Adipose tissue (tissue), 3 donors: ENCODE measurements around the gene REV3L. TPM values are rescaled to one million over a fixed set of nuclear protein-coding genes. Genes with fewer than 3 reads are reported as not detected.
"Not testable (repeated sequence)": the region's sequence is repeated elsewhere in the genome, so short reads cannot be mapped to it uniquely, and the experiment has no call there.

ENCODE experiments used
- H3K27ac ChIP-seq: one replicate; pipeline ENCODE4 v1.5.1; 2013; ENCODE audit warnings: low read depth, low read length
- WGBS, 3 donors: extraction: QIAGEN DNeasy Blood & Tissue Kit; methylation state at CpG; one replicate each; pipeline ENCODE4 v1.1.7; 2013; 5-methylcytosine and 5-hydroxymethylcytosine counted together
- polyA plus RNA-seq, 3 donors: library from polyadenylated mRNA; stranded (reverse); fragments of 200-250 nt; gene quantifications; one replicate each; pipeline ENCODE4 v1.2.3, GENCODE V29; 2013
- donor health status: healthy with polysubstance abuse.
- donor health status: Bipolar disorder and iron deficiency.
- donor health status: healthy.

Gene REV3L
- polyA plus RNA-seq, 3 donors: 5.1 to 21.7 (median 16.4) TPM

DNA sequence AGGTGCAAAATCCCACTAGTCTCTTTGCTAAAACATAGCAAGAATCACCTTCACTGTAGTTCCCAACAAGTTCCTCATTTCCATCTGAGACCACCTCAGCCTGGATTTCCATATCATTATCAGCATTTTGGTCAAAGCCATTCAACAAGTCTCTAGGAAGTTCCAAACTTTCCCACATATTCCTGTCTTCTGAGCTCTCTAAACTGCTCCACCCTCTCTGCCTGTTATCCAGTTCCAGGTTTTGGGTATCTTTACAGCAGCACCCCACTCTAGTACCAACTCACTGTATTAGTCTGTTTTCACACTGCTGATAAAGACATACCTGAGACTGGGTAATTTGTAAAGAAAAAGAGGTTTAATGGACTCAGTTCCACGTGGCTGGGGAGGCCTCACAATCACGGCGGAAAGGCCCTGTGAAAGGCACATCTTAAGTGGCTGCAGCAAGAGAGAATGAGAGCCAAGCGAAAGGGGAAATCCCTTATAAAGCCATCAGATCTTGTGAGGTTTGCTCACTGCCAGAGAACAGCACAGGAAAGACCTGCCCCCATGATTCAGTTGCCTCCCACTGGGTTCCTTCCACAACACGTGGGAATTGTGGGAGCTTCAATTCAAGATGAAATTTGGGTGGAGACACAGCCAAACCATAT lies 192.2 kb downstream of the REV3L start:
- WGBS, 3 donors: 54 to 61% (median 55%) methylated on average over 5 of the region's 5 CpGs

DNA sequence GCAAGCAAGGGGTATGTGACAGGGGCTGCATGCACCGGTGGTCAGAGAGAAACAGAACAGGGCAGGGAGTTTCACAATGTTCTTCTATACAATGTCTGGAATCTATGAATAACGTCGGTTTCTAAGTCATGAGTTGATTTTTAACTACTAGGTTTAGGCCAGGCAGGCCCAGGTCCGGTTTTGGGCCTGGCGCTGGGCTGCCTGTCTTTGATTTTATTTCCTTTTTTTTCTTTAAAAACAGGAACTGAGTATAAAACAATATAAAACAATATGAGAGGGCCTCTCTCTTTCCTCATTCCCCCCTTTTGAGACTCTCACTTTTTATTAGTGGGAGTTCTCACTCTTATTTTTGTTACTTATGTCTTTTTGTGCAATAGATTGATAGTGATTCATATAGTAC lies 198.7 kb downstream of the REV3L start:
- H3K27ac ChIP-seq: not testable (repeated sequence)
- WGBS, 3 donors: 66 to 81% (median 77%) methylated on average over 5 of the region's 5 CpGs

More for the DNA sequence above, 192.2 kb downstream of the REV3L start:
- H3K27ac ChIP-seq: not testable (repeated sequence)

DNA sequence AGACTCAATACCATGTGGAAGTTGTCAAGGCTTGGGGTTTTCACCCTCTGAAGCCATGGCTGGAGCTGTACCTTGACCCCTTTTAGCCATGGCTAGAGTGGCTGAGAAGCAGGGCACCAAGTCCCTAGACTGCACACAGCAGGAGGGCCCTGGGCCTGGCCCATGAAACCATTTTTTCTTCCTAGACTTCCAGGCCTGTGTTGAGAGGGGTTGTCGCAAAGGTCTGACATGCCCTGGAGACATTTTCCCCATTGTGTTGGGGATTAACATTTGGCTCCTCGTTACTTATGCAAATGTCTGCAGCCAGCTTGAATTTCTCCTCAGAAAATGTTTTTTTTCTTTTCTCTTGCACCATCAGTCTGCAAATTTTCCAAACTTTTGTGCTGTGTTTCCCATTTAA lies 199.3 kb downstream of the REV3L start:
- 87 to 100% (median 89%) methylated on average over 2 of the region's 2 CpGs for WGBS, 3 donors
- no peak overlapping the region for H3K27ac ChIP-seq

DNA sequence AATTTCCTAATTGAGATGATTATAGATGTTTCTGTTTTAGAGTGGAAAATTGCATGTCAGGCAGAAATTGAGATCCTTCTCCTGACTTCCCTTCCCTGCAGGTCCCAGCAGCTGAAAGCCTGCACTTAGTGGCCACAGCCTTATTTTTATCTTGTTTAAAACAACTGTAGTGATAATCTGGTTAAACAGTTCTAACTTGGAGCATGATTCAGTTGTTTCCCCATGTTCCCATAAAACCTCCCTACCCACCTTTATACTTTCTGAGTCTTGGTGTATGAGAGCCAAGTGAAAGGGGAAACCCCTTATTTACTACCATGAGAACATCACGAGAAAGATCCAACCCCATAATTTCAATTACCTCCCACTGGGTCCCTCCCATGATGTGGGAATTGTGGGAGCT lies 200.5 kb downstream of the REV3L start:
- WGBS, 3 donors: 91 to 98% (median 93%) methylated on average over 1 of the region's 1 CpG
- H3K27ac ChIP-seq: no peak overlapping the region

DNA sequence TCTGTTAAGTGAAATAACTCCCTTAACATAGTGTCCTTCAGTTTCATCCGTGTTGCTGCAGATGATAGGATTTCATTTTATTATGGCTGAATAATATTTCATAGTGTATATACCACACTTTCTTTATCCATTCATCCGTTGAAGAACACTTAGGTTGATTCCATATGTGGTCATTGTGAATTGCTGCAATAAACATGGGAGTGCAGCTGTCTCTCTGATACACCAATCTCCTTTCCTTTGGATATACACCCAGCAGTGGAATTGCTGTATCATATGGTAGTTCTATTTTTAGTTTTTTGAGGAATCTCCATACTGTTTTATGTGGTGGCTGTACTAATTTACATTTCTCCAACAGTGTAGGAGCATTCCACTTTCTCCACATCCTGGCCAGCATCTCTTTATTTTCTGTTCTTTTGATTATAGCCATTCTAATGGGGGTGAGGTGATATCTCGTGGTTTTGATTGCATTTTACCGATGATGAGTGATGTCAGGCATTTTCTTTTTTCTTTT lies 202.5 kb downstream of the REV3L start:
- H3K27ac ChIP-seq: no peak overlapping the region
- WGBS, 3 donors: 95 to 97% (median 96%) methylated on average over 4 of the region's 4 CpGs

DNA sequence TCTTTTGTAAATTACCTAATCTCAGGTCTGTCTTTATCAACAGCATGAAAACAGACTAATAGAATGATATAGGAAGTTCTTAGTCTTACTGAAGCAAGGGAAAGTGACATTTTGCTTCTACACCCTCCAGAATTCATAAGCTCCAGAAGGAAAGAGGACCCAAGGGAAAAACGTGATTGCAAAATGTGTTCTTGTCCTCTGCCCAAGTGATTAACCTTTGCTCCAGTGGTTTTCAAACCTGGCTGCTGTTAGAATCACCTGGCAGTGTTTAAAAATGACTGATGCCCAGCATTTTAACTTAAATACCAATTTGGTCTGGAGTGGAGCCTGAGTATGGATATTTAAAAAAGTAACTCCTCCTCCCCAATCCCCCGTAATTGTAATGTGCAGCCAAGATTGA lies 204.3 kb downstream of the REV3L start:
- no peak overlapping the region for H3K27ac ChIP-seq
- WGBS, 3 donors: 76 to 84% (median 82%) methylated on average over 2 of the region's 2 CpGs

DNA sequence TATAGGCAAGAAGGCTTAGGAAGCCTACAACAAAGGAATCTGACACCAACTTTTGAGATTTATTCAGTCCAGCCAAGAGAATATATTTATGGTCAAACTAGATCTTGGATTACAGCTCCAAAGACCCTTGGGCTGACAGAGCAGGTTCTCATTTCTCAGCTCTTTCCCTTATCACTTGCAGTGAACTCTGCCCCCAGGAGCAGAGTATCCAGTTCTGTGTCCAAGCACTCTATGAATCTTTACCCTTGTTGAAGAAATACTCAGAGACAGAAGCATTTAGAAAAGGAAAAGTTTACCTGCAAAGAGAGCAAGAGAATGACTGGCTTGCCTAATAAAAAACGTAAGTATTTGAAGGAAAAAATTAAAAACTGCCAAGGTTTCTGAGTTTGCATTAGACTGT lies 205.2 kb downstream of the REV3L start:
- 90 to 100% (median 97%) methylated on average over 1 of the region's 1 CpG for WGBS, 3 donors

DNA sequence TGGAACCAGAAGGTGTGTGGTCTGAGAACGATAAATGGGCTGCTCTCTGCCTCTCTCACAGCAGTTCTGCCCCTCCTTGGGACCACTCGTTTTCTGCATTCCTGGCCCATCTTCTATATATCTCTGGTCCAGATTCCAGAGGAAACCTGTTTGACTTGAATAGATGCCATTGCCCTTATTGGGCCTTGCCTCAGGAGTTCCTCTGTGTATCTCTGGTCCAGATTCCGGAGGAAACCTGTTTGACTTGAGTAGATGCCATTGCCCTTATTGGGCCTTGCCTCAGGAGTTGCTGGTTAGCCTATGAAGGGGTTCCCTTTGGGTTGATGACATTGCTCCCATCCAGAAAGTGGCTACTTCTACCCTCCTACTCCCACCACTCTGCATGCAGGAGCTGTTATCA lies 206.3 kb downstream of the REV3L start:
- WGBS, 3 donors: 93 to 99% (median 94%) methylated on average over 3 of the region's 3 CpGs

More for the DNA sequence above, 205.2 kb downstream of the REV3L start:
- H3K27ac ChIP-seq: no peak overlapping the region

DNA sequence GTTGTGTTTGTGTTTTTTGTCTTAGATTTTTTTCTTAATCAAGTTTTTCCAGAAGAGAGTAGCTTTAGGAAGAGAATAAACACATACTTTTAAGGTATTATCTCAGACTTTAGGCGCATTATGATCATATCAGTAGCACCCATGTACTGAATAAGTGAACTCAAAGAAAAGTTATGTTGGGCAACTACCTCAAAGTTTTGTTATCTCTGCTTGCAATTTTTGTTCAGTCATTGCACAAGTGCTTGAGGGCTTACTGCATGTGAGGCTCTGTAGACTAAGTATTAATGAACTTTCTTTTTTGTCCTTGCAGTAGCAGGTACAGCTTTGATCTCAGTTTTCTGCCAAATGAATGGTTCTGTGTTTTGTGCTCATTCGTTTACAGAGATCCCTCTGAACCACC lies 206.7 kb downstream of the REV3L start:
- 93 to 99% (median 94%) methylated on average over 2 of the region's 2 CpGs for WGBS, 3 donors
- no peak overlapping the region for H3K27ac ChIP-seq

More for the DNA sequence above, 206.3 kb downstream of the REV3L start:
- no peak overlapping the region for H3K27ac ChIP-seq

DNA sequence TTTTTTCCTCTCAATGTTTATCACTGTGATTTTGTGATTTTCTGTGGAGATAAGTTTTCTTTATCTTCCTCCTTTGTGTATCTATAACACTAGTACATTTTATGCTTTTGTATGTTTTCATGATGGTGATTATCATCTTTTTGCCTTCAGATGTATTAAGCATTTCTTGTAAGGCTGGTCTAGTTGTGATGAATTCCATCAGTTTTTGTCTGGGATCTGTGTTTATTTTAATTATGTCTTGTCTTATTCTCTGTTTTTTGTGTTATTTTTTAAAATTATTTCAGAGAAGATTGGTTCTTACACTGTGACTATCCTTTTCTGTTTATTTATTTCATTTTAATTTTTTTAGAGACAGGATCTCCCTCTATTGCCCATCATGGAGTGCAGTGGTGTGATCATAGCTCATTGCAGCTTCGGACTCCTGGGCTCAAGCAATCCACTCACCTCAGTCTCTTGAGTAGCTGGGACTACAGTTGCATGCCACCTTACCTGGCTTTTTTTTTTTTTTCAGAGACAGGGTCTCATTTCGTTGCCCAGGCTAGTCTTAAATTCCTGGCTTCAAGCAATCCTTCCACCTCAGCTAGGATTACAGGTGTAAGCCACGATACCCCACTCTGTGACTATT lies 208.3 kb downstream of the REV3L start:
- WGBS, 3 donors: 97 to 98% (median 97%) methylated on average over 3 of the region's 3 CpGs
- no peak overlapping the region for H3K27ac ChIP-seq

DNA sequence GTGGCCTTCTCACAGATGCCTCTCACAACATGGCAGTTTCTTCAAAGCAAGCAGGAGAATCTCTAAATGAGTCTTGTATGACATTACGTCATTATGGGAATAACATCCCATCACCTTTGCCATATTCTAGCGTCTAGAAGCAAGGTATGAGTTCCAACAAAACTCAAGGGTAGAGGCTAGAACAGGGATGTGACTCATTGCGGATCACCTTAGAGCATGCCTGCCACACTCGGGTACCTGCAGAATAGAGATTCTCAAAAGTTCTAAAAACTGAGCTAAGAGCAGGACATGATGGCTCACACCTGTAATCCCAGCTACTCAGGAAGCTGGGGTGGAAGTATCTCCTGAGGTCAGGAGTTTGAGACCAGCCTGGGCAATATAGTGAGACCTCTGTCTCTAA lies 212.9 kb downstream of the REV3L start:
- 98 to 99% (median 99%) methylated on average over 4 of the region's 4 CpGs for WGBS, 3 donors
- no peak overlapping the region for H3K27ac ChIP-seq

DNA sequence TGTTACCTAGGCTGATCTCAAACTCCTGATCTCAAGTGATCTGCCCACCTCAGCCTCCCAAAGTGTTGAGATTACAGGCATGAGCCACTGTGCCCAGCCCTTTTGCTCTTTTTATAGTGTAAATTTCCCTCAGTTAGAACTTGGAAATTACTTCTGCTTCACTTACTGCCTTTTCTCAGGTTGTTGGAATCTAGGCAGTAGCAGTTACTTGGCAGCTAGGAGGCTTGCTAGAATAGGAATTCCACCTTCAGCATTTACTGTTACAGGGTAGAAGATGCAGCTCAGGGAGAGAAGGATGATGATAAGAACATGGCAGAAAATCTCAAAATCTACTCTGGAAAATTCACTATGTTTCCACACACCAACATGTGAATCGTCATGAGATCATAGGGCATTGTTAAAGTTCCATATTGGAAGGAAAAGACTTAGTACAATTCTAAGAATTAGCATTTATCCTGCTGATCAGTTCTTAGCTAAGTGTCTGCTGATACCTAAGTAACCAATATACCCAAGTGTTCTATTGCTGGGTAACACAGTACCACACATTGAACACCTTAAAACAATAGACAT lies 213.5 kb downstream of the REV3L start:
- 92 to 98% (median 95%) methylated on average over 1 of the region's 1 CpG for WGBS, 3 donors
- no peak overlapping the region for H3K27ac ChIP-seq

DNA sequence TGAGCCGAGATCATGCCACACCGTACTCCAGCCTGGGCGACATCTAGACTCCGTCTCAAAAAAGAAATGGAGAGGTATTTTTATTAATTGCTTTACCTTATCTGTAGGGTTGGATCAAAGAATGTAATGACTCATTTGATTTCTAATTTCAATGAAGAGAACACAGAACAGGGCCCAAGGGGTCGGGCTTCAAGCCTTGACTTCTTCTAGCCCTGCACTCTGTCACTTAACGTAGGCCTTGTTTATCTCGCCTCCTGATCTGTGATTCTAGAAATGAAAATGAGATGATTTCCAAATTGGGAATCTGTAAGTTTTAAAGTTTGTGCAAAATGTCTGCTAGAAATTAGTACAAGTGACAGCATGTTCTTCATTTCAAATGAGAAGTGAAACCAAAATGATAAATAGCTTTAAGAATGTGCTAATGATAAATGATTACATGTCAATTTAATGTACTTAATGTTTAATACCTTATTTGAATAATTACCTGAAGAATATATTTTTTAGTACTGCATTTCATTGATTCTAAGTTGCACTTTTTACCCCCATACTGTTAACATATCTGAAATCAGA lies 215.2 kb downstream of the REV3L start:
- no peak overlapping the region for H3K27ac ChIP-seq
- 93 to 95% (median 94%) methylated on average over 7 of the region's 7 CpGs for WGBS, 3 donors

DNA sequence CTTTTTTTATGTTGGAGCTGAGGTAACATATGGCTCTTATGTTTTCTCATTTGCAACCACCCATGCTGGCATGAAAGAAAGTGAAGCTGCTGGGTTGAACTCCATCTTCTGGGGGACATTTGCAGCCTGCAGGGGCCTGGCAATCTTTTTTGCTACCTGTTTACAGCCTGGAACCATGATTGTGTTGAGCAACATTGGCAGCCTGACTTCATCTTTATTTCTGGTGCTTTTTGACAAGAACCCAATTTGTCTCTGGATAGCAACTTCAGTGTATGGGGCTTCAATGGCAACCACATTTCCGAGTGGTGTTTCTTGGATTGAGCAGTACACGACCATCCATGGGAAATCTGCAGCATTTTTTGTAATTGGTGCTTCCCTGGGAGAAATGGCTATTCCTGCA lies 216.7 kb downstream of the REV3L start:
- H3K27ac ChIP-seq: no peak overlapping the region
- 94% methylated on average over 2 of the region's 2 CpGs for WGBS, 3 donors

DNA sequence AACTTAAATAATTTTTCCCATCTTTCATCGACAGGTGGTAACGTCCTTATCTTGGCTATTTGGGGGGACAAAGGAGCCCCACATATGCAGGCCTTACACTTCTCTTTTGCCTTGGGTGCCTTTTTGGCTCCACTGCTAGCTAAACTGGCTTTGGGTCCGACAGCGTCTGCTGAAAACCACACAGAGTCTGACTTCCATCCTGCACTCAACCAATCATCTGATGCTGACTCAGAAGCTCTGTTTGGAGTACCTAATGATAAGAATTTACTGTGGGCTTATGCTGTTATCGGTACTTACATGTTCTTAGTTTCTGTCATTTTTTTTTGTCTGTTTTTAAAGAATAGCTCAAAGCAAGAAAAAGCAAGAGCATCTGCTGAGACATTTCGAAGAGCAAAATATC lies 217.2 kb downstream of the REV3L start:
- WGBS, 3 donors: 86 to 98% (median 95%) methylated on average over 6 of the region's 6 CpGs
- no peak overlapping the region for H3K27ac ChIP-seq

DNA sequence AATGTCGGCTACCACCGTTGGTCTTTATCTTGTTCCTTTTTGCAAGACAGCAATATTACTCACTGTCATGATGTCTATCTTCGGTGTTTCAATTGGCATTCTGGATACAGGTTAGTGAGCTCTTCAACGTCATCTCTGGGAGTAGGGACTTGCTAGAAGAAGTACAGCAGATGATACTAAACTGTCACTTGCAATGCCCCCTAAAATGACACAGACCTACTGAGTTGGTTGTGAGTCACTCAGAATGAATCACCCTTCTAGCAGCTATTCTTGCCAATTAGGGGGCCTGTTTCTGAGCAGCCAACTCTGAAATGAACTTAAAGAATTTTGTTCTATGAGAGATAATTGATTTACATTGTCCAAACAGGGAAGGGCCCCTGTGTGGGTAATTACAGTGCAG lies 219.2 kb downstream of the REV3L start:
- no peak overlapping the region for H3K27ac ChIP-seq

DNA sequence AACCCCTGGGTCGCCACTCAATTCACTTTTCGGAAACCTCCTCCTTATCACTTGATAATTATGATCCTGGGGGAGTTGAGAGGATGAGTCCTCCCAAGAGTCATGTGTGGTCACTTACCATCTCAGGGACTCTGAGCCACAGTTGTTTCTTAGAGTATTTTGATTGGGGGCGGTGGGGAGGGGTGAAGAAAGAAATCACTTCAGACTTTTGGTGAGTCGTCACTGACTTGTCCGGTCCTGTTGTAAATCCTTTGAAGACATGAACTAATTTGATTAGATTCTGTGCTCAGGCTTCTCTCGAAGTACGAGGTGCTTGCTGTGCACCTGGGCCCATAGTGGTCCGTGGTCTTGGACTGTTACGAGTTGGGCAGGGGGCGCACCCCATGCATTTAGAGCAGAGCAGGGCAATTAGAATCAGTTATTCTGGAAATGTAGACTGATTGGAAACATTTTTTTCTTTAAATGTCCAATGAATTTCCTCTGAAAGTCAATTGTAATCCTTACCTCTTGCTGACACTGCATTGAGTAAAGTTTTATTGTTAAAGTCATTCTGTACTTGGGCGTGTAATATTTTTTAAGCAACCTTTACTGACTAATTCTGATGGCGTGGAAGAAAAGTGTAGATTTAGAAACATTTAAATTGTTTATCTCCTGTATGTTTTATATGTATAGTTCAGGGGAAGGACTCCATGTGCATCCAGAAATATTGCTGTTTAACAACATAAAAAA lies 222.3 kb downstream of the REV3L start:
- WGBS, 3 donors: 77 to 92% (median 90%) methylated on average over 12 of the region's 12 CpGs
- H3K27ac ChIP-seq: no peak overlapping the region

More for the DNA sequence above, 219.2 kb downstream of the REV3L start:
- WGBS, 3 donors: 92 to 96% (median 94%) methylated on average over 4 of the region's 4 CpGs

DNA sequence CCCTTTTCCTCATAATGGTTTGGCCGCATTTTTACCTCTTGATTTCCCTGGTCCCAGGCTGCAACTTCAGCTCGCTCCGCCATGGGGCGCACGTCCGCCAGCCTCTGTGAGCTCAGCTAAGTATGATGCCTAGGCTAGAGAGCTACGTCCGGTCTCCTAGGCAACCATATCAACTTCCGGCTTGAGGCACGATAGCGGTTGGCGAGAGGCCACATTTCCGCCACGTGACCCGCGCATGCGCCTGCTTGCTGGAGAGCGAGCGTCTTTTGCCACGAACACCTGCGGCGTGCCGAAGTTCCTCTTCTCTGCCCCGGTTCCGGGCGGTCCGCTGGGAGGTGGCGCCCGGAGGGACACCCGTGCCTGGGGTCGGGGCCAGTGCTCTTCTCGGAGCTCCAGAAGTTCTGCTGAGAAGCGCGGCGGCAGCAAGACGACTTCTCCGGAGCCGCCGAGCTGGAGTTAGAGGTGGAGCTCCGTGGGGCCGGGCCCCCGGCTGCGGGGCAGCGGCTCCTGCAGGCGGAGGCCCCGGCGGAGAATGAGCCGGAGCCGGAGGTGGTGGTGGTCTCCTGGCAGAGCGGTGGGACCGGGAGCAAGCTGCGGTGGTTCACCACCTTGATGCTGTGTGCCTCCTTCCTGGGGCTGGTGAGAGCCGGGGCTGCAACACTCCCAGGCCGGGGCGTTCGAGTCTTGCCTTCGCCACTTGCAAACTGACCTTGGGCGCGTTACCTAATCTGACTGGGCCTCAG lies 223.8 kb downstream of the REV3L start:
- WGBS, 3 donors: 0 to 1% (median 1%) methylated on average over 56 to 59 of the region's 59 CpGs
- no peak overlapping the region for H3K27ac ChIP-seq
